Uterus (tissue), 4 donors: ENCODE data around the gene FASN. TPM values are rescaled to one million over a fixed set of nuclear protein-coding genes. Genes with fewer than 3 reads are reported as not detected.

Source experiments
- DNase-seq, 2 donors: peaks; one replicate each; pipeline ENCODE4 v3.0.0-alpha.2; 2019 to 2020
- H3K27ac ChIP-seq, 2 donors: fragments of 200-600 bp; sonication (generic); 1 replicate in 1 of 2; 2 replicates in 1 of 2; pipeline ENCODE4 v1.5.1; 2016 to 2018
- H3K27me3 ChIP-seq, 2 donors: fragments of 200-600 bp; sonication (generic); one replicate each; pipeline ENCODE4 v1.5.1; 2018 to 2019; ENCODE audit warnings: control low read depth in 1 of 2
- H3K36me3 ChIP-seq, 2 donors: fragments of 200-600 bp; sonication (generic); one replicate each; pipeline ENCODE4 v1.5.1; 2019; ENCODE audit warnings: control low read depth in 1 of 2
- H3K4me1 ChIP-seq, 2 donors: fragments of 200-600 bp; sonication (generic); one replicate each; pipeline ENCODE4 v1.5.1; 2018 to 2019; ENCODE audit warnings: control low read depth in 1 of 2
- H3K4me3 ChIP-seq, 2 donors: fragments of 200-600 bp; sonication (generic); 1 replicate in 1 of 2; 2 replicates in 1 of 2; pipeline ENCODE4 v1.5.1; 2018 to 2019; ENCODE audit warnings: mild to moderate bottlenecking in 1 of 2
- H3K9me3 ChIP-seq, 2 donors: fragments of 200-600 bp; sonication (generic); one replicate each; pipeline ENCODE4 v1.5.1; 2019; ENCODE audit warnings: control low read depth in 1 of 2
- CTCF ChIP-seq, 4 experiments: fragments of 200-600 bp in 2 of 4; fragments of 450-650 bp in 2 of 4; sonication (generic) in 2 of 4; IDR thresholded peaks; one replicate each; pipeline ENCODE4 v1.5.1; 2016 to 2019; ENCODE audit warnings: antibody characterized with exemption in 4 of 4, mild to moderate bottlenecking in 2 of 4, moderate library complexity in 1 of 4
- POLR2A ChIP-seq, 2 donors: fragments of 450-650 bp; IDR thresholded peaks; one replicate each; pipeline ENCODE4 v1.6.1; 2016; ENCODE audit warnings: antibody characterized with exemption in 2 of 2, mild to moderate bottlenecking in 1 of 2, moderate library complexity in 1 of 2
- intact Hi-C: fragments of 100-400 bp; cut with DNase I; formaldehyde crosslinking; loops from one replicate; pipeline ENCODE4 v1.15.1; 2023; ENCODE audit warnings: low total_unique reads
- total RNA-seq, 4 donors: library from RNA; depleted of rRNA in 3 of 4; stranded (reverse); fragments of >200 nt in 3 of 4; gene quantifications; one replicate each; pipeline versions ENCODE4 v1.1.0 to v1.2.4, GENCODE V29; 2014 to 2023
- donor health status: DM: yes; HTN: yes; CAD: no.

Gene FASN
- total RNA-seq, 4 donors from 2014 or later = 5.3 to 59.4 (median 23.4) TPM

DNA sequence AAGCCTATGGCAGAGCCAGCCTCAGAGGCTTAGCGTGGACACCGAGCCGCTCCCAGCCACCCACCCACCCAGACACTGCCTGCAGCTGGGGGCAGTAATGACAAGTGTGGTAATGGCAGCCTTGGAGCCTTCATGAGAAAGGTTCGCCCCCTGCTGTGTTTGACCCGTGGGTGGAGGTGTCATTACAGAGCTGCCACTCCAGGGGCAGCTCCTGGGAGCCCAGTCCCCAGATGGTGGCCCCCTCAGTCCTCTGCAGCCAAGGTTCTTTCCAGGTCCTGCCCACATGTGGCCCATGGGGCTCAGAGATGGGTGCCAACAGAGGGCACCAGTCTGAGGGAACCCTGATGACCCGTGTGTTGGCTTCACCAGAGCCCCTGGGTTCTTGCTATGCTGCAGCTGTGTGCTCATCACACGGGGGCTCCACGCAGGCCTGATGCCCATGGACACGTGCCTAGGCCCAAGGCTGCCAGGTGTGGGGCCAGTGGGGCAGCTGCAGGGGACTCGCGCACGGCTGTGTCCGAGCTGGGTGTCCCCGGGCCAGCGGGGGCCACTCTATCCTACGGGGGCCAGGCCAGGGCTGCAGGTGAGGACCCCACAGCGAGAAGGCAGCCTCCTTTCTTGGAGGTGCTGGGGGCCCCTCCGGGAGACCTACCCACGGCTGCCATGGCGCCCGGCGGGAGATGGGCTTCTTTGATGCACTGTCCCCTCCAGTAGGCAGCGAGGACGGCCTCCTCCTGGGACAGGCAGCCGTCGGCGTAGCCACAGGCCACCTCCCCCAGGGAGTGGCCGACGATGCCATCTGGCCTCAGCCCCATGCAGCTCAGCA is 8.1 kb downstream of the FASN start:
- TF ChIP-seq CTCF (IDR thresholded peaks at IDR 0.05) (no peak), POLR2A (IDR thresholded peaks at IDR 0.05) (no peak)
- no peak overlapping the region for H3K4me3 ChIP-seq
- H3K9me3 ChIP-seq = no peaks in the 10 kb centered on the region
- no peak for DNase-seq
- H3K27ac ChIP-seq = no peak overlapping the region
- intact Hi-C loops = no loop called here
- H3K4me1 ChIP-seq = no peaks in the 10 kb centered on the region
- no peaks in the 10 kb centered on the region for H3K27me3 ChIP-seq
- no peaks in the 10 kb centered on the region for H3K36me3 ChIP-seq

GRCh38 chr17:82088838-82089722 is 9.0 kb downstream of the FASN start:
- no peak for TF ChIP-seq CTCF (IDR thresholded peaks at IDR 0.05)
- TF ChIP-seq POLR2A (IDR thresholded peaks at IDR 0.05) = no peak
- H3K4me1 ChIP-seq = no peaks in the 10 kb centered on the region
- H3K9me3 ChIP-seq = no peaks in the 10 kb centered on the region
- H3K36me3 ChIP-seq = no peaks in the 10 kb centered on the region
- no peaks in the 10 kb centered on the region for H3K27me3 ChIP-seq
- H3K4me3 ChIP-seq = no peak overlapping the region
- no peak for DNase-seq
- intact Hi-C loops = no loop called here
- no peak overlapping the region for H3K27ac ChIP-seq

- intact Hi-C loops = no loop called here
Observed at GRCh38 chr17:82087961-82088837, 9.8 kb downstream of the FASN start.

More at GRCh38 chr17:82087961-82088837, 9.8 kb downstream of the FASN start:
- TF ChIP-seq POLR2A (IDR thresholded peaks at IDR 0.05) (no peak), CTCF (IDR thresholded peaks at IDR 0.05) (no peak)
- H3K4me1 ChIP-seq = no peaks in the 10 kb centered on the region
- no peak overlapping the region for H3K27ac ChIP-seq
- H3K4me3 ChIP-seq = no peak overlapping the region
- H3K27me3 ChIP-seq = no peaks in the 10 kb centered on the region
- no peaks in the 10 kb centered on the region for H3K36me3 ChIP-seq
- no peaks in the 10 kb centered on the region for H3K9me3 ChIP-seq
- DNase-seq = no peak
